HCT116 (cell line): Measurements from ENCODE around the gene KRT73. TPM values are rescaled to one million over a fixed set of nuclear protein-coding genes. Genes with fewer than 3 reads are reported as not detected.

Experiments
- ATAC-seq: fragments of 200-7000 bp; cut with Tn5 transposase; 2 replicates; pipeline ENCODE4 v1.9.1; 2020; ENCODE audit warnings: mild to moderate bottlenecking, moderate library complexity
- BruUV-seq: library from RNA; stranded (reverse); fragments of 400-500 nt; replicated peaks from 2 replicates; lab custom pipeline; 2021; lab: Mats Ljungman, UMichigan
- CTCF ChIA-PET: fragments of 300-600 bp; sonication (Branson Sonifier 250); formaldehyde crosslinking; loops from one replicate; lab custom pipeline; 2021; ENCODE audit warnings: antibody characterized with exemption; lab: Charles Lee
- POLR2A ChIA-PET: fragments of 300-600, 350-600 bp; sonication (Branson Sonifier 250); formaldehyde crosslinking; loops from one replicate; lab custom pipeline; 2021; ENCODE audit warnings: antibody characterized with exemption; lab: Charles Lee
- RAD21 ChIA-PET, 2 experiments: fragments of 300-600 bp; sonication (Branson Sonifier 250); formaldehyde crosslinking; loops; one replicate each; lab custom pipeline; 2023; ENCODE audit warnings: low total read pairs in 2 of 2; ENCODE audit not compliant: uncharacterized antibody in 2 of 2, unreplicated experiment in 2 of 2, low non-redundant PET in 1 of 2; lab: Charles Lee
- DNase-seq: peaks from one replicate; pipeline ENCODE4 v3.0.0-alpha.2; 2010; ENCODE audit warnings: low read depth, low spot score
- H2AFZ ChIP-seq: fragments of 200-600 bp; shearing (Covaris generic), sonication (generic); 2 replicates; pipeline ENCODE4 v1.6.1; 2017; ENCODE audit warnings: low read depth, mixed run types, mixed read lengths, antibody characterized with exemption, low read length; ENCODE audit not compliant: poor library complexity, severe bottlenecking
- H3K27ac ChIP-seq: 2 replicates; pipeline ENCODE4 v1.5.1; 2012; ENCODE audit warnings: low read depth, low read length
- H3K27me3 ChIP-seq: fragments of 200-600 bp; sonication (generic); 2 replicates; pipeline ENCODE4 v1.6.1; 2016; ENCODE audit warnings: mixed run types, low read length, mixed read lengths; ENCODE audit not compliant: insufficient read depth
- H3K36me3 ChIP-seq, 2 experiments: fragments of 200-500 bp in 1 of 2; fragments of 200-600 bp in 1 of 2; sonication (Bioruptor generic) in 1 of 2; sonication (generic) in 1 of 2; 2 replicates each; pipeline versions ENCODE4 v1.5.1 to v1.6.1; 2014 to 2016; ENCODE audit warnings: low read length in 2 of 2, inconsistent platforms in 1 of 2, mixed read lengths in 1 of 2, mixed run types in 1 of 2; ENCODE audit not compliant: insufficient read depth in 2 of 2, control insufficient read depth in 1 of 2
- H3K4me1 ChIP-seq, 2 experiments: fragments of 200-600 bp in 1 of 2; sonication (generic) in 1 of 2; 2 replicates each; pipeline versions ENCODE4 v1.5.1 to v1.6.1; 2012 to 2017; ENCODE audit warnings: low read length in 2 of 2, inconsistent platforms in 1 of 2, mild to moderate bottlenecking in 1 of 2, mixed read lengths in 1 of 2, mixed run types in 1 of 2, moderate library complexity in 1 of 2; ENCODE audit not compliant: insufficient read depth in 2 of 2, control insufficient read depth in 1 of 2
- H3K4me2 ChIP-seq: fragments of 200-600 bp; sonication (generic); 2 replicates; pipeline ENCODE4 v1.6.1; 2017; ENCODE audit warnings: mixed run types, low read length, mixed read lengths
- H3K4me3 ChIP-seq, 2 experiments: fragments of 200-600 bp in 1 of 2; sonication (generic) in 1 of 2; replicated peaks in 1 of 2; 2 replicates each; pipeline ENCODE4 v1.5.1; 2011 to 2016; ENCODE audit warnings: low read length in 2 of 2, control low read depth in 1 of 2, low read depth in 1 of 2, mild to moderate bottlenecking in 1 of 2, mixed read lengths in 1 of 2, mixed run types in 1 of 2
- H3K79me2 ChIP-seq: fragments of 200-600 bp; sonication (generic); 2 replicates; pipeline ENCODE4 v1.6.1; 2017; ENCODE audit warnings: mild to moderate bottlenecking, mixed run types, low read length, moderate library complexity, mixed read lengths; ENCODE audit not compliant: insufficient read depth
- H3K9ac ChIP-seq: fragments of 200-600 bp; sonication (generic); 2 replicates; pipeline ENCODE4 v1.6.1; 2016; ENCODE audit warnings: low read length, mixed read lengths
- H3K9me2 ChIP-seq: fragments of 200-600 bp; sonication (generic), shearing (Covaris generic); 2 replicates; pipeline ENCODE4 v1.6.1; 2017; ENCODE audit warnings: mixed run types, mild to moderate bottlenecking, moderate library complexity; ENCODE audit not compliant: insufficient read depth
- H3K9me3 ChIP-seq, 2 experiments: fragments of 200-500 bp in 1 of 2; fragments of 200-600 bp in 1 of 2; sonication (Bioruptor generic) in 1 of 2; sonication (generic) in 1 of 2; 2 replicates each; pipeline ENCODE4 v1.6.1; 2014 to 2017; ENCODE audit warnings: low read length in 2 of 2, mixed read lengths in 2 of 2, inconsistent platforms in 1 of 2, low read depth in 1 of 2, mild to moderate bottlenecking in 1 of 2, mixed run types in 1 of 2, moderate library complexity in 1 of 2; ENCODE audit not compliant: control insufficient read depth in 1 of 2, insufficient read depth in 1 of 2
- H4K20me1 ChIP-seq: fragments of 200-600 bp; sonication (generic), shearing (Covaris generic); 2 replicates; pipeline ENCODE4 v1.6.1; 2017; ENCODE audit warnings: mixed run types, mild to moderate bottlenecking, moderate library complexity; ENCODE audit not compliant: insufficient read depth
- ATF3 ChIP-seq: IDR thresholded peaks from 2 replicates; pipeline ENCODE4 v1.6.1; 2012
- CBX3 ChIP-seq: IDR thresholded peaks from 2 replicates; pipeline ENCODE4 v1.6.1; 2012; ENCODE audit warnings: low read depth
- CEBPB ChIP-seq: IDR thresholded peaks from 2 replicates; pipeline ENCODE4 v1.6.1; 2012; ENCODE audit warnings: low read depth
- EGR1 ChIP-seq: IDR thresholded peaks from 2 replicates; pipeline ENCODE4 v1.6.1; 2012; ENCODE audit warnings: low read depth
- EZH2 ChIP-seq: fragments of 200-600 bp; sonication (generic); IDR thresholded peaks from 2 replicates; pipeline ENCODE4 v1.6.1; 2017; ENCODE audit warnings: antibody characterized with exemption, mixed run types
- FOSL1 ChIP-seq: IDR thresholded peaks from 2 replicates; pipeline ENCODE4 v1.6.1; 2012; ENCODE audit warnings: low read depth
- MAX ChIP-seq: IDR thresholded peaks from 2 replicates; pipeline ENCODE4 v1.6.1; 2012
- POLR2A ChIP-seq: IDR thresholded peaks from 2 replicates; pipeline ENCODE4 v1.7.0; 2011; ENCODE audit warnings: borderline replicate concordance; ENCODE audit not compliant: insufficient read depth, insufficient read length; ENCODE audit errors: extremely low read depth
- RAD21 ChIP-seq: IDR thresholded peaks from 2 replicates; pipeline ENCODE4 v1.6.1; 2012; ENCODE audit warnings: low read depth, mild to moderate bottlenecking
- SRF ChIP-seq: IDR thresholded peaks from 2 replicates; pipeline ENCODE4 v1.6.1; 2012; ENCODE audit warnings: low read depth
- TCF7L2 ChIP-seq: IDR thresholded peaks from 2 replicates; pipeline ENCODE4 v1.7.0; 2011; ENCODE audit warnings: borderline replicate concordance, inconsistent platforms; ENCODE audit not compliant: insufficient read depth, insufficient read length; ENCODE audit errors: extremely low read depth
- YY1 ChIP-seq: IDR thresholded peaks from 2 replicates; pipeline ENCODE4 v1.6.1; 2011; ENCODE audit warnings: low read length, low read depth, moderate library complexity, mild to moderate bottlenecking; ENCODE audit not compliant: insufficient replicate concordance; ENCODE audit errors: extremely low read depth
- ZBTB33 ChIP-seq: IDR thresholded peaks from 2 replicates; pipeline ENCODE4 v1.6.1; 2011; ENCODE audit warnings: mild to moderate bottlenecking, low read length, moderate library complexity; ENCODE audit not compliant: insufficient replicate concordance; ENCODE audit errors: extremely low read depth
- ZFX ChIP-seq: fragments of 450-650 bp; IDR thresholded peaks from 2 replicates; pipeline ENCODE4 v1.6.1; 2017
- ZNF274 ChIP-seq: fragments of 200-500 bp; sonication (Bioruptor generic); IDR thresholded peaks from 2 replicates; pipeline ENCODE4 v1.6.1; 2014; ENCODE audit warnings: mild to moderate bottlenecking, low read depth, low read length, inconsistent platforms
- intact Hi-C: fragments of 100-400 bp; cut with micrococcal nuclease; formaldehyde crosslinking; loops from 2 replicates; pipeline ENCODE4 v1.10.0; 2022
- total RNA-seq: library from RNA; stranded (reverse); gene quantifications from one replicate; pipeline ENCODE4 v1.2.1, GENCODE V29; 2021; ENCODE audit not compliant: unreplicated experiment

KRT73 gene
- total RNA-seq, 1 experiment from 2014 or later, result not detected

- intact Hi-C loops, result no loop called here
- CTCF ChIA-PET, result no interaction called here
- POLR2A ChIA-PET, result no interaction called here
Observed at GRCh38 chr12:52641468-52641867, 23.1 kb upstream of the KRT73 start.

More at GRCh38 chr12:52641468-52641867, 23.1 kb upstream of the KRT73 start:
- H3K9me3 ChIP-seq, result no peaks in the 10 kb centered on the region
- no peaks in the 10 kb centered on the region for H3K9me2 ChIP-seq
- TF ChIP-seq CBX3 (no peak), ZNF274 (no peak), ZBTB33 (no peak), ZFX (no peak), EZH2 (no peak), YY1 (no peak), POLR2A (no peak), EGR1 (no peak), TCF7L2 (no peak), MAX (no peak), SRF (no peak), ATF3 (no peak), CEBPB (no peak), RAD21 (no peak), FOSL1 (no peak)
- H3K27me3 ChIP-seq, result peaks cover 6% of the 10 kb centered on the region; the same call in 1 of the 2 replicates
- no peaks in the 10 kb centered on the region for H3K36me3 ChIP-seq
- H3K9ac ChIP-seq, result no peak overlapping the region
- ATAC-seq, result no peak
- no peak overlapping the region for H3K4me3 ChIP-seq
- no TSS peak for BruUV-seq
- RAD21 ChIA-PET, result no interaction called here
- H3K4me1 ChIP-seq, result no peaks in the 10 kb centered on the region
- H3K4me2 ChIP-seq, result no peak overlapping the region
- no peaks in the 10 kb centered on the region for H3K79me2 ChIP-seq
- H3K27ac ChIP-seq, result no peak overlapping the region
- DNase-seq, result no peak
- H4K20me1 ChIP-seq, result no peaks in the 10 kb centered on the region
- no peak overlapping the region for H2AFZ ChIP-seq
